ENCODE measurements around the gene ACLY.

ACLY gene

DNA sequence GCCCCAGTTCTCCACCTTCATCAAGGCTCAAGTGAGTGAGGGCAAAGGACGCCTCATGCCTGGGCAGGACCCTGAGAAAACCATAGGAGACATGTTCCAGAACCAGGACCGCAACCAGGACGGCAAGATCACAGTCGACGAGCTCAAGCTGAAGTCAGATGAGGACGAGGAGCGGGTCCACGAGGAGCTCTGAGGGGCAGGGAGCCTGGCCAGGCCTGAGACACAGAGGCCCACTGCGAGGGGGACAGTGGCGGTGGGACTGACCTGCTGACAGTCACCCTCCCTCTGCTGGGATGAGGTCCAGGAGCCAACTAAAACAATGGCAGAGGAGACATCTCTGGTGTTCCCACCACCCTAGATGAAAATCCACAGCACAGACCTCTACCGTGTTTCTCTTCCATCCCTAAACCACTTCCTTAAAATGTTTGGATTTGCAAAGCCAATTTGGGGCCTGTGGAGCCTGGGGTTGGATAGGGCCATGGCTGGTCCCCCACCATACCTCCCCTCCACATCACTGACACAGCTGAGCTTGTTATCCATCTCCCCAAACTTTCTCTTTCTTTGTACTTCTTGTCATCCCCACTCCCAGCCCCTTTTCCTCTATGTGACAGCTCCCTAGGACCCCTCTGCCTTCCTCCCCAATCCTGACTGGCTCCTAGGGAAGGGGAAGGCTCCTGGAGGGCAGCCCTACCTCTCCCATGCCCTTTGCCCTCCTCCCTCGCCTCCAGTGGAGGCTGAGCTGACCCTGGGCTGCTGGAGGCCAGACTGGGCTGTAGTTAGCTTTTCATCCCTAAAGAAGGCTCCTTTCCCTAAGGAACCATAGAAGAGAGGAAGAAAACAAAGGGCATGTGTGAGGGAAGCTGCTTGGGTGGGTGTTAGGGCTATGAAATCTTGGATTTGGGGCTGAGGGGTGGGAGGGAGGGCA lies 96.3 kb downstream of the ACLY start:
- in situ Hi-C loops (cut with HindIII; ENCODE audit: low sequenced_read_pairs): no loop called here
- no peak overlapping the region for H3K4me3 ChIP-seq (ENCODE audit: low read depth, low read length)
- TF ChIP-seq CTCF (IDR thresholded peaks at IDR 0.05; ENCODE audit: low read depth, low read length): no peak
- DNase-seq (ENCODE audit: low read depth, low spot score): no peak

DNA sequence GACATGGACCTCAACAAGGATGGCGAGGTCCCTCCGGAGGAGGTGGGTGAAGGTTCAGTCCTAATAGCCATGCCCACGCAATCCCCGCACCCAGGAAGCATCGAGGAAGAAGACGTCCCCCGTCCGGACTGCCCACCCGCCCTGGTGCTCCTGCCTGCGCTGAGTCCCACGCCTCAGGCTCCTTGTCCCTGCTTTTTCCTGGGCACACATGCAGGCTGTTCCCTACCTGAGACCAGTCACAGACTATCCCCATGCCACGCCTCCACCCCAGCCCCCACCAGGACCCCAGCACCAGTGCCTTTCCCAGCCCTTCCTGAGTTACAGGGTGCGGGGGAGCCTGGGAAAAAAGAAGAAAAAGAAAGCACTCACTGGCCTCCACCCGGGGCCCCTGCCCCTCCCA lies 97.0 kb downstream of the ACLY start:
- H3K4me3 ChIP-seq (ENCODE audit: low read depth, low read length): no peak overlapping the region
- in situ Hi-C loops (cut with HindIII; ENCODE audit: low sequenced_read_pairs): no loop called here
- TF ChIP-seq CTCF (IDR thresholded peaks at IDR 0.05; ENCODE audit: low read depth, low read length): no peak

GRCh38 chr17:41818024-41818423 lies 100.7 kb downstream of the ACLY start:
- no peak overlapping the region for H3K4me3 ChIP-seq (ENCODE audit: low read depth, low read length)
- TF ChIP-seq CTCF (IDR thresholded peaks at IDR 0.05; ENCODE audit: low read depth, low read length): no peak
- DNase-seq (ENCODE audit: low read depth, low spot score): no peak
- in situ Hi-C loops (cut with HindIII; ENCODE audit: low sequenced_read_pairs): no loop called here

More for the DNA sequence above, 97.0 kb downstream of the ACLY start:
- DNase-seq (ENCODE audit: low read depth, low spot score): no peak

Data from astrocyte of the spinal cord (primary cell).